ENCODE data around the gene TMEM214.

Gene TMEM214

DNA sequence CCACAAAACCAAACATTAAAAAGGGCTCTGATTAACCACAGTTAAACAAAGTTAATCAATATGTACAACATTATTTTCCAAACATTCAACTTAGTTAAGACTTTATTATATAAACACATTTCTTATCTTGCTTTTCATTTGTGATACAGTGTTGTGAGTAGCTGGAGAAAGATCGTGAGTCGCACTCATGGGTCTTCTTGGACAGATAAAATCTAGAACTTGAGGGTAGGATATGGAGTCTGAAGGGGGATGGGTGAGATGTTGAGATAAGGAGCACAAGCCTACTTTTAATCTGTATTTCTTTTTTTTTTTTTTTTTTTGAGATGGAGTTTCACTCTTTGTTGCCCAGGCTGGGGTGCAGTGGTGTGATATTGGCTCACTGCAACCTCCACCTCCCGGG lies 22.6 kb upstream of the TMEM214 start:
- DNase-seq: no peak

DNA sequence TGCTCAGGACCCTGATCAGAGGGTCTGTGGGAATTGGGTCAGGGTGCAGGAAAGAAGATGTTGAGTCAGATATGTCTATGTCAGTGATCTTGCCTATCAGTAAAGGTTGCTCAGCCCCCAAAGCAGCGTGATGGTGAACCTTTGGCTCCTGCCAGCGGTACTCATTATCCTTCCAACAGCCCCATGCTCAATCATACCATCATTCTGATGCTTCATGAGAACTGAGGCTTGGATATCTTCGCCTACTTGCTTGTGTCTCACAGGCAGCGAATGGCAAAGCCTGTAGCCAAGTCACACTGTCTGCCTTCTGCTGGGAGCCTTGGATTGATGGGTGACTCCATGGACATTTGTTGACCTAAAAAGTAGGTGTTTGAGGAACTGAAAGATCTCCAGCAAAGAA lies 19.0 kb upstream of the TMEM214 start:
- no peak for DNase-seq

DNA sequence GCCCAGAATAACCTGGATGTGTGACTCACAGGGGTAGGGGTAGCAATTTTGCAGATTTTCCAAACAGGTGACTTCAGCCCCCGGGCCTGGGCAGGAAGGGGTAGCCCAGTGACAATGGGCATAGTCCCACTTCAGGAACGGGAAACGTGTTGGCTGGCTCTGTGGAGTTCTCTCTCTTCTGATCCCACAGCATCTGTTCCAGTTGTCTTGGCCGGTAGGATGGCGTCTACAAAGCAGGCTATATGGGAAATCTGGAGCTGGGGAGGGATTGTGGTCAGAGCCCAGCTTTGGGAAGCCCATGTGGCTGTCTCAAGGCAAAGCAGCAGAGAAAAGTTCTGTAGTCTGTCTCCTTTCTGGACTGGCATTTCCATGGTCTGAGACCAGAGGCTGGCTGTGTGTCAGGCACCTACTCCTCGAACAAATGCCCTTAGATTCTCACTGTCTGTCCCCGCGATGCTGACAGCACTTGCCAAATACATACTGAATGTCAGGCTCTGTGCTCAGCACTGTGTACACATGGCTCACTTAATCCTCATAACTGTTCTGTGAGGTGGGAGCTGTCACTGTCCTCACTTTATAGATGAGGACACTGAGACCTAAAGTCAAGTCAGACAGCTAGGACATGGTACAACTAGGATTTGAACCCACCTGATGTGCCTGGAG lies 17.9 kb upstream of the TMEM214 start:
- no peak for DNase-seq

DNA sequence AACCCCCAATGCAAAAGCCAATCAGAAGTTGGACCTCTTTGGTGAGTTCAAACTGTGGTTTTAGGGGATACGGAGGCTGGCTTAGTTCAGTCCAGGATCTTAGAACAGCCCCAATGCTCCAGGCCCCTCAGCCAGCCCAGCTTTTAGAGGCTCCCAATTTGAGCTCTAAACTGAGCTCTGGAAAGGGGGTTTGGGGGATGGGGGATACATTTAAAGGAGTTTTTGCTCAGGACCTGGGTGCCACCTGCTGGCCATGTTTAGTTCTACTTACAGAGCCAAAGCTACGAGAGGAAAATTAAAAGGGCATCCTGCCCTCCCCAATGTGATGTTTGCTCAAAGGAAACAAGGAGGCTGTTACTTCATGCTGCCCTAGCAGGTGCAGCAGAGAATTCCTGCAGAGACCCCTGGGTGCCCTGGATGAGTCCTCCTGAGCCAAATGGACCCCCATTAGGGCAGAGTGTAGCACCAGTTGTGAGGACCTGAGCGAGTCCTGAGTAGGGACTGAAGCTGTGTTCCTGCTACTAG lies 15.9 kb upstream of the TMEM214 start:
- peak; percentile 33 to 44 for DNase-seq

DNA sequence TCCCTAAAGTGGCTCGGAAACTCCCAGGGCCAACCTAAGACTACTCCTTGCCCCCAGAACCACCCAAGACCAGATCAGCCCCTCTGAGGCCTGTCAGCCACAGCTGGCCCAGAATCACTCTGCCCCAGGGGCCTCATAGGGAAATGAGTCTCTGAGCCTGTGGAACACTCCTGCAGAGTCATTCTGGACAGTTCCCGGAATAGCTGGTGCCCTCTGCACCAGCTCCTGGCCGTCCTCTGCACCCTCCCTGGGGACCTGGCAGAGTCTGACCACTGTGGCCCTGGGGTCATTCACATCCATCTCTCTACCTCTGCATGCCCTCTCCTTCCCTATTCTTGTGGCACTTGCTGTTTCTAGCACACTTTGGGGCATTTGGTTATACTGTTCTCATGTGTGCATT lies 14.6 kb upstream of the TMEM214 start:
- no peak for DNase-seq

DNA sequence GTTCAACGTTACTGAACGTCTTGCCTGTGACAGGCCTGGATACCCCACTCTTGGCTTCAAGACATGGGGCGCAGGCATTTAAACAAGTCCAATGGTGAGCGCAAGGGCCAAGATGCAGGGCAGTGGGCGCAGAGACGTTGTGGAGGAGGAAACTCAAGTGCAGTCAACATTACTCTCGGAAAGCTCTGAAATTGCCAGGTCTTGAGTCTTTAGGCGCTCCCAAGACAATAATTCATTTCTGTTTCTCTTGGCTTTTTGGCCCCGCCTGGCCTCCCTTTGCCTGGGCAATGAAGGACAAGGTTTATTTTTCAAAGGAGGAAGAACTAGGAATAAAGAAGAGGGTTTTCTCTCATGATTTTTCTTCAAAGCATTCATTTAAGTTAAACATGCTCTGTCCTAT lies 13.3 kb upstream of the TMEM214 start:
- DNase-seq: no peak

DNA sequence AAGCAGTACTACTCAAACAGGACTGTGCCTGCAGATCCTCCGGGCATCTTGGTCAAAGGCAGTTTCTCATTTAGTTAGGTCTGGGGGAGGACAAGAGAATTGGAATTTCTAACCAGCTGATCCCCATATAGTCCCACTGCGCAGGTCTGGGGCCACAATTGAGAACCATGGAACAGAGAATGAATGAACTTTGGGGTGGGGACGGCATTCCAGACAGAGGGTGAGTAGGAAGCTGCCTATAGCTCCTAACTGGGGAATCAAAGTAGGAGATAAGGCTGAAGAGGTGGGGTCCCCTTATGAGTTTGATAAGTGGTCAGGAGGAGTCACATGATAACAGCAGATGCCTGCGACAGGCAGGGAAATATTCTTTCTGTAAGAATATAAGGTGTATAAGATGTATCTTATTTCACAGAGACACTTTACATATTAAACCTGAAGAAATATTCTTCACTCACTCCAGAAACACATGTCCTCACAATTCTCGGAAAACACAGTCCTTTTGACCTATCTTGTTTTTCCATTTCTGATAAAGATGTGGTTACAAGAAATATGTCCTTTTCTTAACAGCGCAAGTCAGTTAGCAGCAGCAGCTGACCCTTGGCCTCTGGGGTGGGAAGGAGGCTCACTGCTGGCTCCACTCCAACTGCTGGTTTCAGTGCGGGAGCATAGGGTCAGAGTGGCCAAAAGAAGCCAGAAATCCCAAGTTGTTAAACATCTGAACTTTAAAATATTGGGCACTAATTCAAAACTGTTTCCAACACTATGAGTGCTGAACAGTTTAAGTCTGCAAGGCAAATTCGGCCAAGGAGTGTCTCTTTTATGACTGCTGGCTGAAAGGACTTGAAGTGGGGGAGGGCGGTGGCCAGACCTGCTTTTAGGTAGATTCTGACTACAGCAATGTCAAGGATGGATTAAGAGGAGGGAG lies 12.6 kb upstream of the TMEM214 start:
- no peak for DNase-seq

DNA sequence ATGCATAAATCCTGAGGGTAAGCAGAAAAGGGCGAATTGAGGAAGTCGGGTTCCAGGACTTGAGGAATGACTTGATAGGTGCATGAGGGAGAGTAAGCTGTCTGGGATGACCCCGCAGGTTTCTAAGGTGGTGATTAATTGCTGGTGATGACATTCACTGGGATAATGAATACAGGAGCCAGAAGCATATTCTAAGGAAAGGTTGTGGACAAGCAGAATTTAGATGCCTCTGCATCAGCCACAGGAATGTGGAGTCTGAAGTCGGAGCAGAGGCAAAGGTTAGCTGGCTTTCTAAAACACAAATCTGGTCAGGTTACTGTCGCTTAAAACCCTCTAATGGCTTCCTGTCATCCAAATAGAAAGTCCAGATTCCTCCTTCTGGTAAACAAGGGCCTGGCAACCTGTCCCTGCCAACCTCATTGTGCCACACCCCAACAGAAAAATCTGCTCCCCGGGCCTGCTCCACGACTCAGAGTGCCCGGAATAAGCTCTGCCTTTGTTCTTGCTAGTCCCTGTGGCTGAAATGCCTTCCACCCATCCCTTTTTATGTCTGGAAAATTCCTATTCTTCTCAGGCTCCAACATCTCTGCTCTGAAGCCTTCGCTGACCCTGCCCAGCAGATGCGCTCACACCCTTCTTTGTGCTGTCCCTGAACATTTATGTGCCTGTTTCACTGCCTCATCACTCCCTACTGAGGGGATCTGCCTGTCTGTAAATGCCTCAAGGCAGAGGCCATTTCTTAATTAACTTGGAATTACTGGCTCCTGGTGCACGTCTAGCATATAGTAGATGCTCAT lies 11.3 kb upstream of the TMEM214 start:
- no peak for DNase-seq

DNA sequence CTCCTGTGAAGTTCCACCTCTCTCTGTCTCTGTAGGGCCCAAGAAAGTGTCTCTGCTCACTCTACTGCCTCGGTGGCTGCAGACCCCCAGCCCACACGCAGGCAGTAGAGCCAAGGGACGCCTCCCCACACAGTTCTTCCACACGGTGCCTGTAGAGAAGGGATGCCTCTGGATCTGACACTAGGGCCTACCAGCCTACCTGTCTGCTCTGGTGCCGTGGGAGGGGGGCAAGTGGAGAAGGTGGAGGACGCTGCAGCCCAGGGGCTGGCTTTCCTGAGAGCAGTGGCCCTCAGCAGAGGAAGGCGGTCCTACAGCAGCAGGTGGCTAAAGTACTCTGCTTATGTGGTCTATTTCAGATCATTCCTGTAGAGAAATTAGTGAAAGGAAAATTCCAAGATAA lies 9.0 kb upstream of the TMEM214 start:
- no peak for DNase-seq

DNA sequence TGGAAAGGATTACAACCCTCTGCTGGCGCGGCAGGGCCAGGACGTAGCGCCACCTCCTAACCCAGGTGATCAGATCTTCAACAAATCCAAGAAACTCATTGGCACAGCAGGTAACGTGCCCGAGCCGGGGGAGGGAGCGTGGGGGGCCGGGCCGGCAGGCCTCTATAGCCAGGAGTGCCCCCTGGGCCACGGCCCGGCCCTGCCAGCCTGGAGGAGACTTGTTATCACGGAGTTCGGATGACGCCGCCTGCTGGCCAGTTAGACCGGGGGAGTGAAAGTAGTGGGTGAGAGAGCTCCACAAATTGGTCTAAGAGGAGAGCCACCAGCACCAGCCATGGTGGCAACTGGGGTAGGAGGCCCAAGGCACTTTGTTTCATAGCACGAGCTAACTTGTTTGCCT lies 8.6 kb upstream of the TMEM214 start:
- no peak for DNase-seq

DNA sequence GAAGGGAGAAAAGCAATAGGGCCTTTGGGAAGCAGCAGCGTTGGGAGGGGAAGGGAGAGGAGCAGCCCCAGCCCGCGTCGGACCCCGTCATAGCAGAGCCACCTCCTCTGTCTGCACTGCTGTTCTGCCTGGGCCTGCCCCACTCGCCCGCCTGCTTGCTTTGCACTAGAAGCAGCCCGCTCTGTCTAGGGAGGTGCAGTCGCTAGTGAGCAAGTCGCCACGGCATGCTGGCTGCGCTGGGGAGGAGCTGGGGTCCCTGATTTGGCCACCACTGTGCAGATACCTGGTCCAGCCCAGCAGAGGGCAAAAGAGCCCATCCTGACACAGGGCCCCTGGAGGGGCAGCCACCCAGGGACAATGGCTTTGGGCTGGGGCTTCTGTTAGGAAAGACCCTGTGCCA lies 8.0 kb upstream of the TMEM214 start:
- DNase-seq: no peak

DNA sequence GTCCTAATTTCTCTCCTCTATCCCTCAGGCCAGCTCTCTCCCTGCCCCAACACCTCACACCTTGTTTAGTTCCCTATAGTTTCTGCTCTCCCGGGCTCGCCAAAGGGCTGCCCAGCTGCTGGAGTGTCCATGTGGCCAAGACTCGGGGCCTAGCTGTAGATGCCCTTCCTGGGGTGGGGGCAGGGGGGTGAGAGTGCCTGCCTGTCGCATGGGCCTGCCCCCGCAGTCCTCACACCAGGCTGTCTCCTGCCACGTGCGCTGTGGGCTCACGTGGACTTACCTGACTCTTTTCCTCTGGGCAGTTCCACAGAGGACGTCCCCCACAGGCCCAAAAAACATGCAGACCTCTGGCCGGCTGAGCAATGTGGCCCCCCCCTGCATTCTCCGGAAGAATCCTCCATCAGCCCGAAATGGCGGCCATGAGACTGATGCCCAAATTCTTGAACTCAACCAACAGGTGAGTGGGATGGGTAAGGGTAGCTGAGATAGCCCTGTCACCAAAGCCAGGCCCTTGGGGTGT lies 7.4 kb upstream of the TMEM214 start:
- DNase-seq: no peak

DNA sequence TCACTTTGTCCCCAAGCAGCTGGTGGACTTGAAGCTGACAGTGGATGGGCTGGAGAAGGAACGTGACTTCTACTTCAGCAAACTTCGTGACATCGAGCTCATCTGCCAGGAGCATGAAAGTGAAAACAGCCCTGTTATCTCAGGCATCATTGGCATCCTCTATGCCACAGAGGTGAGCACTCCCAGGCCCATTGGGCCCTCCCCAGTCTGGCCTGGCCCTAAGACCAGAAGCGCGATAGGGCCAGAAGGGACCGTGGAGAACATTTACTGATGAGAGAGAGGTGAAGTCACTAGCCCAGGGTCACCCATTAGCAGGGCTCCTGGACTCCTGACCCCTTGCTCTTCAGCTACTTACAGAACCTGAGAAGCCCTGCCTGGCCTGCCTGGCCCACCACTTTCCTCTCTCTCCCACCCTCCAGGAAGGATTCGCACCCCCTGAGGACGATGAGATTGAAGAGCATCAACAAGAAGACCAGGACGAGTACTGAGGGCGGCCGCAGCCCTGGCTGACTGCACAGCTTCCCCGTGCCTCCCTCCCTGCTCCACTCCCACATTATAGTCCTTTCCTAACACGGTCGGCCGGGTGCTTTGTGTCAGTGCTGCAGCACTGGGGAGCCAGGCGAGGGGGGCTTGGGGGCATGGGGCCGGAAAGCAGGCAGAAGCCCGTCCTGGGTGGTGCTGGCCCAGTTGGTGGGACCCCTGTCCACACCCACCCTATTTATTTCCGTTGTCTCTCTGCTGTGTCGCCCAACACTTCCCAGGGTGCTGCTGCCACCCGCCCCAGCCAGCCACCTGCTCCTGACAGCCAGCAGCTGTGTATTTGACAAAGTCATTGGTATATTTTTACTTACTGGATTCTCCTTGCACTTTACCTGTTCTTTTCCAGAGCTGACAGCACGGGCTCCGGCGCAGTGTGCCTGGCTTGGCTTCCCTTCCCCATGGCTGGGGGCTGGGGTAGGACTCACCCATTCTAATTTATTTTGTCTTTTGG lies 6.6 kb upstream of the TMEM214 start:
- DNase-seq: no peak

DNA sequence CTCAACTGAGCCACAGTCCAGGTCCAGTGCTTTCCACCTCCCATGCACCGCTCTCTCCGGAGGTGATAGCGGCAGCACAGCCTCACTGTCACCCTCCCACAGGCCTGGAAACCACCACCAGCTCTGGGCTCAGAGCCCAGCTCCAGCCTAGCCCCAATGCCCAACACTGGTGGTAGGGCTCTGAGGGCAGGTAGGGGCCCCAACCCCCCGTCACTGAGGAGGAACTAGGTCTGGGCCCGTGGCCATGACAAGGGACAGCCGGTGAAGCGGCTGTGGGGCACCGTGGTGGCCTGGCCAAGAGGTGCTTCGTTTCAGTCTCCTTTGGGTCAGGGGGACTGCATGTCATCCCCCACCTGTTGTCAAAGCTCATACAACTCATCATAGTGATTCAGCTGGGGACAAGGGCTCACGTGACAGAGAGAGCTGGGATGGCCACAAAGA lies 5.5 kb upstream of the TMEM214 start:
- no peak for DNase-seq

DNA sequence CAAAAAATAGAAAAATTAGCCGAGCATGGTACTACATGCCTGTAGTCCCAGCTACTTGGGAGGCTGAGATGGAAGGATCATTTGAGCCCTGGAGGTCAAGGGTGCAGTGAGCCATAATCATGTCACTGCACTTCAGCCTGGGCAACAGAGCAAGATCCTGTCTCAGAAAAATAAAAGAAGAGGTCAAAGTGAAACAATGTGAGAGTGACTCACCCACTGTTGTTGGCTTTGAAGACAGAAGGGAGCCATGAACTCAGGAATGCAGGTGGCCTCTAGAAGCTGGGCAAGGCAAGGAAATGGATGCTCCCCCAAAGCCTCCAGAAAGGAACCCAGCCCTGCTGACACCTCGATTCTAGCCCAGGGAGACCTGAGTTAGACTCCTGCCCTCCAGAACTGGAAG lies 3.7 kb upstream of the TMEM214 start:
- DNase-seq: no peak

DNA sequence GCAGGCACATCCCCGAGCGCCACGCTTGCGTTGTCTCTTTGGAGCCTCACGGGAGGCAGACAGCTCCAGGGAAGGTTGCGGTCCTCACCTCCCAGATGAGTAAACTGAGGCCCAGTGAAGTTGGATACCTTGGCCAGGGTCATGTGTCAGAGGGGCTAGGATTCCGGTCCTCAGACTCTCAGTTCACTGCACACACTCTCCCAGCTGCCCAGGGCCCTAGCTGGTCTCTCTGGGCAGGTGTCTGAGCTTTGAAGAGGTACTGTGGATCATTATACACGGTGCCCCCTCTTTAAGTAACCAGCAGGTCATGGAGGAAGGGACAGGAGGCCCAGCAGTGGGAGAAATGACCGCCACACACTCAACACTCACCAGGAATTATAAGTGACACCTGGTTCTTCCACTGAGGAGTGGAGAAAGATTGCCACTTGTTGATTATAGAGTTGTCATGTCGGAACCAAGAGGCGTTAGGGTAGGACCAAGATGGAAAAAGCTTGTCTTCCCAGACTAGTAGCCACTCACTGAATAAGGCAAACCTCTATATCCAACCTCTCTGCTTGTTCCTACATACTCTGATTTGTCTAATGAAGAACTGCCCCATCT lies 588 bp downstream of the TMEM214 start:
- DNase-seq: no peak

DNA sequence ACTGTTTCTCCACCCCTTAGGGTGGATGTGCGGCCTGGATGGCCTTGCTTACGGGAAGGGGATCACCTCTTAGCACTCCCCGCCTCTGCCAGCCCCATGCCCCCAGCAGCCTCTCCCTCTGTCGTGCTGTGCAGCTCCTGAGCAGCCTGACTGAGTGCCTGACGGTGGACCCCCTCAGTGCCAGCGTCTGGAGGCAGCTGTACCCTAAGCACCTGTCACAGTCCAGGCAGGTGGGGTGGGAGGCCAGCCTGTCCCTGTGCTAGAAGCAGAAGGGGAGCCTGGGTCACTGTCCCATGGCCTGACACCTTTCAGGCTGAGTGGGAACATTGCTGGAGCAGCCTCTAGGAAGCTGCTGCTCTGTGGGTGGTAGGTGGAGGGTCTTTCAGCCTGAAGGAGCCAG lies 5.2 kb downstream of the TMEM214 start:
- DNase-seq: no peak

DNA sequence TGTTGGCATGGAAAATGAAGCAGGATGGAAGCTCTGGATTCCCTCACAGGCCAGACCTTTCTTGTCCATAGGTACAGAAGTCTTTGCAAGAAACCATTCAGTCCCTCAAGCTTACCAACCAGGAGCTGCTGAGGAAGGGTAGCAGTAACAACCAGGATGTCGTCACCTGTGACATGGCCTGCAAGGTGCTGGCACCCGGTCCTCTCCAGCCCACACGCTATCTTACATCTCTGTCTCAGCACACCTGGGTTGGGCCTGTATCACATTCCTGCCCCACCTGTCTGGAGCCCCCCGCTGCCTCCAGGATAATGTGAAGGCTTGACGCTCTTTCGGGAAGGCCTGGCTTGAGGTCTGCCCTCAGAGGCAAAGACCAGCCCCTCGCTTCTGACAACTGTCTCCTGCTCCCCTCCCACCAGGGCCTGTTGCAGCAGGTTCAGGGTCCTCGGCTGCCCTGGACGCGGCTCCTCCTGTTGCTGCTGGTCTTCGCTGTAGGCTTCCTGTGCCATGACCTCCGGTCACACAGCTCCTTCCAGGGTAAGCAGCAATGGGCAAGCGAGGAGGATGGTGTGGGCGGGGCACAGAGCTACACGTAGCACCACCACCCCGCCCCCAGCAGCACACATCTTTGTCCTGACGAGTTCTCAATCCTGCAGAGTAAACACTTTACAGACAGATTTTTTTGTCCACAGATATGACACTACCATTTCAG lies 6.0 kb downstream of the TMEM214 start:
- DNase-seq: no peak

DNA sequence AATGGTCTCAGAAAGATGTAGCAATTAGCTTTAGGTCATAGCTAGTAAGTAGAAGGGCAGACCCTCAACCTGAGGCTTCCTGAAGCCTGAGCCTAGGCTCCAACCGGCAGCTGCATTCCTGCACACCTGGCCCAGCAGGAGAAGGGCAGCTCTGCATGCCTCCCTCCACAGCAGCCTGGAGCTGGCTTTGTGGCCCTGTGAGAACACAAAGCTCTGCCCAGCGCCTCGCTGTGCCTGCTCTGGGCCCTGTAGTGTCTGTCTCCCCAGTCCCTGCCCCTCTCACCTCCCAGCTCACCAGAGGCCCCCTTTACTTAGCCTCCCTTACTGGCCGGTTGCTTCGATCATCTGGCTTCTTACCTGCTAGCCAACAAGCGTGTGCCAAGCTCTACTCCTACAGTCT lies 6.7 kb downstream of the TMEM214 start:
- DNase-seq: no peak

DNA sequence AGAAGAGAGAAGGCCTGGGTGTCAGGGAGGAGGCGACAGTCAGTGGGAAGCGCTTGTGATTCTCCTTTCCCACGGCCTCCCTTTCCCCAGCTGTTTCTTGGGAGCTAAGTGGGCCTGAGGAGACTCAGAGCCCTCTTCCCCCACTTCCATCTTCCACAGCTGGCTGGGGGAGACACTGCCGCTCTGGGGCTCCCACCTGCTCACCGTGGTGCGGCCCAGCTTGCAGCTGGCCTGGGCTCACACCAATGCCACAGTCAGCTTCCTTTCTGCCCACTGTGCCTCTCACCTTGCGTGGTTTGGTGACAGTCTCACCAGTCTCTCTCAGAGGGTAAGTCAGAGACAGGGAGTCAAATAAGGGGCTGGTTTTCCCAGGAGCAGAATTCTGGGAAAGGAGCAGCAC lies 7.1 kb downstream of the TMEM214 start:
- no peak for DNase-seq

DNA sequence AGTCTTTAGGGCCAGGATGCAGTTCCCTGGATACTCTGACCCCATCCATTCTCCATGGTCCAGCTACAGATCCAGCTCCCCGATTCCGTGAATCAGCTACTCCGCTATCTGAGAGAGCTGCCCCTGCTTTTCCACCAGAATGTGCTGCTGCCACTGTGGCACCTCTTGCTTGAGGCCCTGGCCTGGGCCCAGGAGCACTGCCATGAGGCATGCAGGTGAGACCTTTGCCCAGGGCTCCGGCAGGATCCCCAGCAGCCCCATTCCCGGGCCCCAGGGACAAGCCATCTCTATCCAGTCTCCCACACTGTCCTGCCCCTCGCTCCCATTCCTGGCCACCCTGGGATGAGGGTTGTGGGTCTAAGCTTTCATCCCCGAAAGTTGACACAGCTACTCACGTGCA lies 7.5 kb downstream of the TMEM214 start:
- no peak for DNase-seq
